GM06990 (cell line): Measurements from ENCODE around the gene TMEM178B.

Source experiments
- DNase-seq: peaks from one replicate; pipeline ENCODE4 v3.0.0-alpha.2; 2011; ENCODE audit not compliant: insufficient read length; ENCODE audit errors: extremely low read depth
- H3K27me3 ChIP-seq: replicated peaks from 2 replicates; pipeline ENCODE4 v1.6.0; 2011; ENCODE audit warnings: low read length; ENCODE audit not compliant: control insufficient read depth, insufficient read depth
- H3K36me3 ChIP-seq: 2 replicates; pipeline ENCODE4 v1.5.1; 2011; ENCODE audit warnings: low read length; ENCODE audit not compliant: control insufficient read depth, insufficient read depth
- H3K4me3 ChIP-seq: replicated peaks from 2 replicates; pipeline ENCODE4 v1.5.1; 2011; ENCODE audit warnings: low read depth, mild to moderate bottlenecking, control low read depth, low read length
- TF ChIP-seq, protein P1 (sequence below): IDR thresholded peaks from 2 replicates; pipeline ENCODE4 v1.5.1; 2011; ENCODE audit warnings: low read length, control low read depth, mild to moderate bottlenecking, inconsistent platforms; ENCODE audit not compliant: insufficient read depth, poor library complexity, severe bottlenecking

Gene TMEM178B

DNA sequence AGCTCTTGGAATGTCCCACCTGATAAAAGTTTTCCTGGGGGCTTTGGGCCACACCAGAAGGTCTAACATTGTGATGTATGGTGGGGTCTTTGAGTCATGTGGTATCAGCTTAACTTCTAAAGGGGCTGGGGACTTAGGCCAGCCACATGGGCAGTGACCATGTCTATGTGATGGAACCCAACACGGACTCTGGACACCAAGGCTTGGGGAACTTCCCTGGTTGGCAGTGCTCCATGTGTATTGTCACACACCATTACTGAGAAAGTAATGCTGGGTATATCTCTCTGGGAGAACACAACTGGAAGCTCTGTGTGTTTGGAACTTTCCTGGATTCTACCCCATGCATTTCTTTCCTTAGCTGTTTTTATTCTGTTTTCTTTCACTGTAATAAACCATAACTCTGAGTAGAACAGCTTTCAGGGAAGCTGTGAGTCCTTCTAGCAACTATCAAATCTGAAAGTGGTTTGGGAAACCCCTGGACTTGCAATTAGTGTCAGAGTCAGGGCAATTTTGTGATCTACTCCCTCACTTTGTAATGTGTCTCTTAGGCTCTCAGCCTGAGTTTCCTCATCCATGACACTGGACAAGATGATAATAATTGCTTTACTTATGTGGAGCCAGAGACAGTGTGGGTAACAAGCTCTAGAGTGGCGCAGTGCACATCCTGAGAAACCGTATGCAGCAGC, 448.9 kb downstream of the TMEM178B start:
- Histone ChIP-seq H3K4me3 (no peak overlapping the region), H3K36me3 (no peaks in the 10 kb centered on the region), H3K27me3 (no peaks in the 10 kb centered on the region)
- no peak for DNase-seq
- TF ChIP-seq, protein P1, sequence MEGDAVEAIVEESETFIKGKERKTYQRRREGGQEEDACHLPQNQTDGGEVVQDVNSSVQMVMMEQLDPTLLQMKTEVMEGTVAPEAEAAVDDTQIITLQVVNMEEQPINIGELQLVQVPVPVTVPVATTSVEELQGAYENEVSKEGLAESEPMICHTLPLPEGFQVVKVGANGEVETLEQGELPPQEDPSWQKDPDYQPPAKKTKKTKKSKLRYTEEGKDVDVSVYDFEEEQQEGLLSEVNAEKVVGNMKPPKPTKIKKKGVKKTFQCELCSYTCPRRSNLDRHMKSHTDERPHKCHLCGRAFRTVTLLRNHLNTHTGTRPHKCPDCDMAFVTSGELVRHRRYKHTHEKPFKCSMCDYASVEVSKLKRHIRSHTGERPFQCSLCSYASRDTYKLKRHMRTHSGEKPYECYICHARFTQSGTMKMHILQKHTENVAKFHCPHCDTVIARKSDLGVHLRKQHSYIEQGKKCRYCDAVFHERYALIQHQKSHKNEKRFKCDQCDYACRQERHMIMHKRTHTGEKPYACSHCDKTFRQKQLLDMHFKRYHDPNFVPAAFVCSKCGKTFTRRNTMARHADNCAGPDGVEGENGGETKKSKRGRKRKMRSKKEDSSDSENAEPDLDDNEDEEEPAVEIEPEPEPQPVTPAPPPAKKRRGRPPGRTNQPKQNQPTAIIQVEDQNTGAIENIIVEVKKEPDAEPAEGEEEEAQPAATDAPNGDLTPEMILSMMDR, result no peak

DNA sequence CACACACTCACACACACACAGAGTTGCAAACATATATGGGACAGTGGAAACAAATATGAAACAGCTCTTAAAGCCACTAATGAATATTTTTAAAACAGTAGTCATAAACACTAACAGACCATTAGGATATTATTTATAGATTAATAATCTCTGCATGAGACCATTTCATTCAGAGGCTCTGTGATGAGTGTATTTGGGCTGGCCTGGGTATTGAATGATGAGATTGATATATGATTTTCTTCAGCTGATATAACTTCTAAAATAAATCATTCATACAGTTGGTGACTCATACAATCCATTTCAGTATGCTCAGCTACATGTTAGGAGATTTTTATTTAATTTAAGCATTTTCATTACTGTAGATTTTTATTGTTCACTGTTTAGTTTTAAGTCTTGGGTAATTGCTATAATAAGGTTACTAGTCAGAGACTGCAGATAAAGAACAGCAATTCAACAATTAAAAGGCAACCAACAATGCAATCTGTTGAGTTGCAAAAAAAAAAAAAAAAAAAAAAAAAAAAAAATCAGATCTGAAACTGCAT, 452.2 kb downstream of the TMEM178B start:
- no peak for DNase-seq
- H3K4me3 ChIP-seq, result no peak overlapping the region
- H3K27me3 ChIP-seq, result no peaks in the 10 kb centered on the region
- no peaks in the 10 kb centered on the region for H3K36me3 ChIP-seq
- TF ChIP-seq, protein P1, result no peak

DNA sequence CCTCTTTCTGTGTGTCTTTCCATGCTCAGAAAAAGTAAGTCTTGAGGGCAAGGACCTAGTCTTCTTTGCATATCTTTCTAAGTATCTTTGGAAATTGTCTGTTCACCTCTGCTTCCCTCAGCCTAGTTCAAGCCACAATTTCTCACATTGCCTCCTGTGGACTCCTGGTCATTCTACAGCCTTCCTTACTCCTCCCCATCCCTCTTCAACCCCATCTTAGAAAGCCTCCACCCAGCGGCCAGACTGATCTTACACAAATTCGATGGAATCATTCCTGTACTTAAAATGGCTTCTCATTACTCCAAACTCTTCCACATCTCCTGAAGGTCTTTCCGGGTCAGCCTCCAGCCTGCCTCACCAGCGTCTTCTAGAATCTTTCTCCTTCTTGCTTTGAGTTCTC, 453.2 kb downstream of the TMEM178B start:
- DNase-seq, result no peak
- TF ChIP-seq, protein P1, result no peak
- no peak overlapping the region for H3K4me3 ChIP-seq
- no peaks in the 10 kb centered on the region for H3K36me3 ChIP-seq
- H3K27me3 ChIP-seq, result no peaks in the 10 kb centered on the region

DNA sequence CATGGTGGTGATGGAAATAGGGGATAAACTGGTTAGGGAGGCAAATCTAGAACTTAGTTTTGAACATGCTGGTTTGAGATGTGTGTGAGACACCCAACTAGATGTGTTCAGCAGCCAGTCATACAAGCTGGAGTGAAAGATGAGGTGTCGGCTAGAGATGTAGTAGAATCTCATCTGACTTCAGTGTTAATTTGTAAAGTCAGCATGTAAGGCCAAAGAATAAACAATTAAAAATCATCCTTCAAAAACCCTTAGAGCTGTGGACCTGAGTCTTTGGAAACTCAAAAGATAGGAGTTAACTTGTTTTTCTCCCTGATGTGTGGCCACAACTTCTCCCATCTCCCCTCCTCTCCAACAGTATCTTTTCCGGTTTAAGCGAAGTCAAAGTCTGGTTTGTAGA, 454.5 kb downstream of the TMEM178B start:
- Histone ChIP-seq H3K4me3 (no peak overlapping the region), H3K36me3 (no peaks in the 10 kb centered on the region), H3K27me3 (no peaks in the 10 kb centered on the region)
- DNase-seq, result no peak
- TF ChIP-seq, protein P1, result no peak
